ENCODE results near the gene IFIT2. TPM values are rescaled to one million over a fixed set of nuclear protein-coding genes. Genes with fewer than 3 reads are reported as not detected.

Gene IFIT2
- total RNA-seq, 2 experiments from 2014 or later, result 36.9 to 38.9 TPM

DNA sequence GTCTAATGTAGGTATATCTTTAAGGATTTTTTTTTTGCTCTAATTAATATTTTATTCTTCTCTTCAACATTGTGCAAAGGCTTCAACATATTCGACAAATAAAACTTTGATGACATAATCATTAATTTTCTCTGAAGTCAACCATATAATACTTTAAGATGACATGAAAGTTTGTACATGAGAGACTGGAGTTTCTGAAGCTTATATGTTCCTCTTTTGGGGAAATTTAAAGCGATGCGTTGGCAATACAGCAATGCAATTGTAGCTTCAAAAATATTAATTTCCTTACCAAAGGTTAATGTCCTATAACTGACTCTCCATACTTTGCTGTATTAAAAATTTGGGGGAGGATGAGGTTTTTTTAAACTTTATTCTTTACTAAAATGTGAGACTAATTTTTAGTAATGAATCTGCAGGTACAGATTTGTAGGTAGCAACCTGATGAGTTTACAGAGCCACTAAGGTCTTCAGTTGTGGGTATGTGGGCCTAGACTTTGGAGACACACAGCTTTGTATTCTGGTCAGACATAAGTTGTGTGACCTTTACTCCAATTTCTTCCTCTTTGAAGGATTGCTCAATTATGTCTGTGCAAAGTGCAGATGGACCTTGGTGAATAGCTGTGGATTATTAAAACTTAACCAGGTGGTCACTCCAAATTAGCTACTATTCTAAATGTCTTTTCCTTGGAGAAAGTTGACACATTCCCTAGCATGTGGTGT, 32.3 kb upstream of the IFIT2 start:
- no peaks in the 10 kb centered on the region for H3K36me3 Mint-ChIP-seq (ENCODE audit: low read depth)
- no peak overlapping the region for H3K4me3 Mint-ChIP-seq
- Histone ChIP-seq H3K4me3 (ENCODE audit: low read length) (no peak overlapping the region), H3K9me3 (ENCODE audit: control insufficient read depth in 1 of 2, insufficient read depth in 1 of 2, low read length in 2 of 2) (peaks cover 0 to 3% of the 10 kb centered on the region in 2 experiments), H3K36me3 (ENCODE audit: insufficient read depth, low read length) (no peaks in the 10 kb centered on the region), H3K4me1 (ENCODE audit: insufficient read depth, low read length) (no peaks in the 10 kb centered on the region), H3K27me3 (ENCODE audit: control insufficient read depth in 1 of 2, insufficient read depth in 2 of 2, low read length in 2 of 2) (no peaks in the 10 kb centered on the region), H3K27ac (ENCODE audit: low read depth in 1 of 2, low read length in 2 of 2) (no peak overlapping the region)
- ChIA-PET CTCF (no interaction called here), POLR2A (no interaction called here)
- H3K4me1 Mint-ChIP-seq (ENCODE audit: low read depth), result no peaks in the 10 kb centered on the region
- intact Hi-C loops (cut with DNase I, micrococcal nuclease), result no loop called here
- peaks cover 4% of the 10 kb centered on the region for H3K27me3 Mint-ChIP-seq
- H3K9me3 Mint-ChIP-seq, result no peaks in the 10 kb centered on the region
- DNase-seq, result no peak
- H3K27ac Mint-ChIP-seq, result no peak overlapping the region
- TF ChIP-seq, protein P1, sequence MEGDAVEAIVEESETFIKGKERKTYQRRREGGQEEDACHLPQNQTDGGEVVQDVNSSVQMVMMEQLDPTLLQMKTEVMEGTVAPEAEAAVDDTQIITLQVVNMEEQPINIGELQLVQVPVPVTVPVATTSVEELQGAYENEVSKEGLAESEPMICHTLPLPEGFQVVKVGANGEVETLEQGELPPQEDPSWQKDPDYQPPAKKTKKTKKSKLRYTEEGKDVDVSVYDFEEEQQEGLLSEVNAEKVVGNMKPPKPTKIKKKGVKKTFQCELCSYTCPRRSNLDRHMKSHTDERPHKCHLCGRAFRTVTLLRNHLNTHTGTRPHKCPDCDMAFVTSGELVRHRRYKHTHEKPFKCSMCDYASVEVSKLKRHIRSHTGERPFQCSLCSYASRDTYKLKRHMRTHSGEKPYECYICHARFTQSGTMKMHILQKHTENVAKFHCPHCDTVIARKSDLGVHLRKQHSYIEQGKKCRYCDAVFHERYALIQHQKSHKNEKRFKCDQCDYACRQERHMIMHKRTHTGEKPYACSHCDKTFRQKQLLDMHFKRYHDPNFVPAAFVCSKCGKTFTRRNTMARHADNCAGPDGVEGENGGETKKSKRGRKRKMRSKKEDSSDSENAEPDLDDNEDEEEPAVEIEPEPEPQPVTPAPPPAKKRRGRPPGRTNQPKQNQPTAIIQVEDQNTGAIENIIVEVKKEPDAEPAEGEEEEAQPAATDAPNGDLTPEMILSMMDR (IDR thresholded peaks at IDR 0.05), result no peak
- ATAC-seq (ENCODE audit: poor library complexity), result no peak

DNA sequence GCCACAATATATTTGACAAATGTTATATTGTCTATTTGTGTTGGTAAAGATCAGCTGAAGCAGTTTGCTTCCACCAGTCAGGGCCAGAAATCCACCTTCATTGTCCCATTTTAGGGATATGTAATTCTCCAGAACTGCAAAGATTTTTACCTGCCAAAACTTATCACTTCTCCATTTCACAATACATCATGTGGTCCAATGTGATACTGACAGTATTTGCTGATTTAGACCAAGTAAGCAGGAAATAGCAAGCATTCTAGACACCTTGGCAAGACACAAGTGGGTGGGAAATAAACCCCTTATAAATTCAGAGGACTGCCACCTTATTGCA, 31.7 kb upstream of the IFIT2 start:
- Mint-ChIP-seq H3K9me3 (no peaks in the 10 kb centered on the region), H3K4me3 (no peak overlapping the region), H3K36me3 (ENCODE audit: low read depth) (no peaks in the 10 kb centered on the region), H3K27ac (no peak overlapping the region), H3K4me1 (ENCODE audit: low read depth) (no peaks in the 10 kb centered on the region), H3K27me3 (peaks cover 4% of the 10 kb centered on the region)
- H3K4me3 ChIP-seq (ENCODE audit: low read length), result no peak overlapping the region
- no peak for ATAC-seq (ENCODE audit: poor library complexity)
- POLR2A ChIA-PET, result no interaction called here
- H3K9me3 ChIP-seq (ENCODE audit: control insufficient read depth in 1 of 2, insufficient read depth in 1 of 2, low read length in 2 of 2), result no peaks in the 10 kb centered on the region
- CTCF ChIA-PET, result no interaction called here
- H3K27me3 ChIP-seq (ENCODE audit: control insufficient read depth in 1 of 2, insufficient read depth in 2 of 2, low read length in 2 of 2), result no peaks in the 10 kb centered on the region
- TF ChIP-seq, protein P1 (IDR thresholded peaks at IDR 0.05), result no peak
- no peaks in the 10 kb centered on the region for H3K36me3 ChIP-seq (ENCODE audit: insufficient read depth, low read length)
- no peak overlapping the region for H3K27ac ChIP-seq (ENCODE audit: low read depth in 1 of 2, low read length in 2 of 2)
- H3K4me1 ChIP-seq (ENCODE audit: insufficient read depth, low read length), result no peaks in the 10 kb centered on the region
- DNase-seq, result no peak
- intact Hi-C loops (cut with DNase I, micrococcal nuclease), result no loop called here

DNA sequence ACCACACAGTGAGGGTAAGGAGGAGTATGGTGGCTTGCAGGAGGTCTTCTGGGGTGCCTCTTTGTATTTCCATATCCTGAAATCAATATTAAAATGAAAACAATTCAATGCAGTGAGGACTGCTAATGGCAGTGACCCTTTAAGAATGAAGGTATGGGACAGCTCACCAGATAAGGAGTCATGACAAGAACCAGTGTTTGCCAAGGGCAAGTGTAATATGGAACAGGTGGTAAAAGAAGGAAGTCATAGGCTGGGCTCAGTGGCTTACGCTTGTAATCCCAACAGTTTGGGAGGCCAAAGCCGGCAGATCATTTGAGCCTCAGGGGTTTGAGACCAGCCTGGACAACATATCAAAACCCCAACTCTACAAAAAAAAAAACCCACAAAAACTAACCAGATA, 30.3 kb upstream of the IFIT2 start:
- Histone ChIP-seq H3K27me3 (ENCODE audit: control insufficient read depth in 1 of 2, insufficient read depth in 2 of 2, low read length in 2 of 2) (no peaks in the 10 kb centered on the region), H3K9me3 (ENCODE audit: control insufficient read depth in 1 of 2, insufficient read depth in 1 of 2, low read length in 2 of 2) (no peaks in the 10 kb centered on the region), H3K4me1 (ENCODE audit: insufficient read depth, low read length) (no peaks in the 10 kb centered on the region), H3K4me3 (ENCODE audit: low read length) (no peak overlapping the region), H3K36me3 (ENCODE audit: insufficient read depth, low read length) (no peaks in the 10 kb centered on the region), H3K27ac (ENCODE audit: low read depth in 1 of 2, low read length in 2 of 2) (no peak overlapping the region)
- Mint-ChIP-seq H3K36me3 (ENCODE audit: low read depth) (no peaks in the 10 kb centered on the region), H3K4me1 (ENCODE audit: low read depth) (no peaks in the 10 kb centered on the region), H3K4me3 (no peak overlapping the region), H3K9me3 (no peaks in the 10 kb centered on the region), H3K27me3 (peaks cover 4% of the 10 kb centered on the region), H3K27ac (no peak overlapping the region)
- ChIA-PET POLR2A (no interaction called here), CTCF (interaction anchor here (1.3 kb wide), 1 partner anchor 9 kb away, joined by 3 read pairs; no protein-coding TSS in a partner anchor)
- TF ChIP-seq, protein P1 (IDR thresholded peaks at IDR 0.05), result no peak
- intact Hi-C loops (cut with DNase I, micrococcal nuclease), result no loop called here
- DNase-seq (no peak), ATAC-seq (ENCODE audit: poor library complexity) (no peak)

Measured in CD4-positive, alpha-beta T cell (primary cell).